ENCODE results near the gene FXR2.

GRCh38 chr17:7588553-7589203 lies 26.0 kb downstream of the FXR2 start:
- TF ChIP-seq CTCF (IDR thresholded peaks at IDR 0.05; ENCODE audit: low read depth, low read length, missing input control) (no peak), GABPA (IDR thresholded peaks at IDR 0.05 in 1 of 2, conservative IDR thresholded peaks at IDR 0.05 in 1 of 2) (no peak), FOXA1 (IDR thresholded peaks at IDR 0.05) (no peak), MAX (IDR thresholded peaks at IDR 0.05) (no peak), RAD21 (IDR thresholded peaks at IDR 0.05) (no peak)

All from liver (tissue), 3 donors.